ENCODE measurements around the gene AMPH.

The AMPH gene

GRCh38 chr7:38554586-38554985 lies 76.6 kb downstream of the AMPH start:
- no peak for ATAC-seq (replicated peaks; ENCODE audit: extremely low read depth, poor library complexity, severe bottlenecking)
- no peaks in the 10 kb centered on the region for H3K36me3 Mint-ChIP-seq (ENCODE audit: insufficient read depth)

GRCh38 chr7:38550836-38551235 lies 80.3 kb downstream of the AMPH start:
- DNase-seq (ENCODE audit: low spot score in 2 of 2) (no peak), ATAC-seq (replicated peaks; ENCODE audit: extremely low read depth, poor library complexity, severe bottlenecking) (no peak)
- Mint-ChIP-seq H3K27me3 (peaks cover 35% of the 10 kb centered on the region), H3K27ac (ENCODE audit: low read depth) (no peak overlapping the region), H3K4me1 (no peaks in the 10 kb centered on the region), H3K4me3 (no peak overlapping the region), H3K36me3 (ENCODE audit: insufficient read depth) (no peaks in the 10 kb centered on the region), H3K9me3 (no peaks in the 10 kb centered on the region)

More at GRCh38 chr7:38554586-38554985, 76.6 kb downstream of the AMPH start:
- Mint-ChIP-seq H3K4me1 (no peaks in the 10 kb centered on the region), H3K27me3 (peaks cover 22% of the 10 kb centered on the region), H3K4me3 (no peak overlapping the region), H3K9me3 (no peaks in the 10 kb centered on the region), H3K27ac (ENCODE audit: low read depth) (no peak overlapping the region)
- no peak for DNase-seq (ENCODE audit: low spot score in 2 of 2)

- ATAC-seq (replicated peaks; ENCODE audit: extremely low read depth, poor library complexity, severe bottlenecking) (no peak), DNase-seq (ENCODE audit: low spot score in 2 of 2) (no peak)
- H3K36me3 Mint-ChIP-seq (ENCODE audit: insufficient read depth) = no peaks in the 10 kb centered on the region
- H3K27me3 Mint-ChIP-seq = peaks cover 35% of the 10 kb centered on the region
- H3K27ac Mint-ChIP-seq (ENCODE audit: low read depth) = no peak overlapping the region
- no peaks in the 10 kb centered on the region for H3K9me3 Mint-ChIP-seq
- no peak overlapping the region for H3K4me3 Mint-ChIP-seq
- H3K4me1 Mint-ChIP-seq = no peaks in the 10 kb centered on the region
Observed at GRCh38 chr7:38548605-38549004, 82.6 kb downstream of the AMPH start.

- Mint-ChIP-seq H3K36me3 (ENCODE audit: insufficient read depth) (no peaks in the 10 kb centered on the region), H3K4me1 (no peaks in the 10 kb centered on the region), H3K27ac (ENCODE audit: low read depth) (no peak overlapping the region), H3K9me3 (no peaks in the 10 kb centered on the region), H3K4me3 (no peak overlapping the region), H3K27me3 (peaks cover 26% of the 10 kb centered on the region)
- ATAC-seq (replicated peaks; ENCODE audit: extremely low read depth, poor library complexity, severe bottlenecking) = no peak
- no peak for DNase-seq (ENCODE audit: low spot score in 2 of 2)
Observed at GRCh38 chr7:38546763-38547162, 84.4 kb downstream of the AMPH start.

- H3K4me1 Mint-ChIP-seq = no peaks in the 10 kb centered on the region
- no peaks in the 10 kb centered on the region for H3K9me3 Mint-ChIP-seq
- no peak for ATAC-seq (replicated peaks; ENCODE audit: extremely low read depth, poor library complexity, severe bottlenecking)
- no peak for DNase-seq (ENCODE audit: low spot score in 2 of 2)
- H3K27me3 Mint-ChIP-seq = peaks cover 34% of the 10 kb centered on the region
- H3K36me3 Mint-ChIP-seq (ENCODE audit: insufficient read depth) = no peaks in the 10 kb centered on the region
- no peak overlapping the region for H3K27ac Mint-ChIP-seq (ENCODE audit: low read depth)
- H3K4me3 Mint-ChIP-seq = no peak overlapping the region
Observed at GRCh38 chr7:38545977-38546376, 85.2 kb downstream of the AMPH start.

- peaks cover 50% of the 10 kb centered on the region for H3K27me3 Mint-ChIP-seq
- no peak for ATAC-seq (replicated peaks; ENCODE audit: extremely low read depth, poor library complexity, severe bottlenecking)
- H3K4me3 Mint-ChIP-seq = no peak overlapping the region
- H3K9me3 Mint-ChIP-seq = no peaks in the 10 kb centered on the region
- DNase-seq (ENCODE audit: low spot score in 2 of 2) = no peak
- H3K4me1 Mint-ChIP-seq = no peaks in the 10 kb centered on the region
- H3K36me3 Mint-ChIP-seq (ENCODE audit: insufficient read depth) = no peaks in the 10 kb centered on the region
- H3K27ac Mint-ChIP-seq (ENCODE audit: low read depth) = no peak overlapping the region
Observed at GRCh38 chr7:38542156-38542555, 89.0 kb downstream of the AMPH start.

GRCh38 chr7:38541440-38541839 lies 89.7 kb downstream of the AMPH start:
- no peaks in the 10 kb centered on the region for H3K9me3 Mint-ChIP-seq
- H3K27me3 Mint-ChIP-seq = peaks cover 44% of the 10 kb centered on the region
- no peaks in the 10 kb centered on the region for H3K4me1 Mint-ChIP-seq
- no peak overlapping the region for H3K27ac Mint-ChIP-seq (ENCODE audit: low read depth)
- no peak for ATAC-seq (replicated peaks; ENCODE audit: extremely low read depth, poor library complexity, severe bottlenecking)
- DNase-seq (ENCODE audit: low spot score in 2 of 2) = no peak
- H3K4me3 Mint-ChIP-seq = no peak overlapping the region
- no peaks in the 10 kb centered on the region for H3K36me3 Mint-ChIP-seq (ENCODE audit: insufficient read depth)

GRCh38 chr7:38539477-38540081 lies 91.6 kb downstream of the AMPH start:
- Mint-ChIP-seq H3K27ac (ENCODE audit: low read depth) (no peak overlapping the region), H3K36me3 (ENCODE audit: insufficient read depth) (no peaks in the 10 kb centered on the region), H3K27me3 (peaks cover 44% of the 10 kb centered on the region), H3K4me3 (no peak overlapping the region), H3K4me1 (no peaks in the 10 kb centered on the region), H3K9me3 (no peaks in the 10 kb centered on the region)
- ATAC-seq (replicated peaks; ENCODE audit: extremely low read depth, poor library complexity, severe bottlenecking) (no peak), DNase-seq (ENCODE audit: low spot score in 2 of 2) (no peak)

- Mint-ChIP-seq H3K4me1 (no peaks in the 10 kb centered on the region), H3K27me3 (peaks cover 50% of the 10 kb centered on the region), H3K27ac (ENCODE audit: low read depth) (no peak overlapping the region), H3K9me3 (no peaks in the 10 kb centered on the region), H3K4me3 (no peak overlapping the region), H3K36me3 (ENCODE audit: insufficient read depth) (no peaks in the 10 kb centered on the region)
- ATAC-seq (replicated peaks; ENCODE audit: extremely low read depth, poor library complexity, severe bottlenecking) (no peak), DNase-seq (ENCODE audit: low spot score in 2 of 2) (no peak)
Observed at GRCh38 chr7:38535073-38535472, 96.1 kb downstream of the AMPH start.

GRCh38 chr7:38525857-38526256 lies 105.3 kb downstream of the AMPH start:
- Mint-ChIP-seq H3K36me3 (ENCODE audit: insufficient read depth) (peaks cover 2% of the 10 kb centered on the region), H3K4me1 (no peaks in the 10 kb centered on the region), H3K9me3 (no peaks in the 10 kb centered on the region), H3K4me3 (no peak overlapping the region), H3K27ac (ENCODE audit: low read depth) (no peak overlapping the region), H3K27me3 (peaks cover 20% of the 10 kb centered on the region)
- DNase-seq (ENCODE audit: low spot score in 2 of 2) (no peak), ATAC-seq (replicated peaks; ENCODE audit: extremely low read depth, poor library complexity, severe bottlenecking) (no peak)

- no peak overlapping the region for H3K4me3 Mint-ChIP-seq
- no peak overlapping the region for H3K27ac Mint-ChIP-seq (ENCODE audit: low read depth)
- no peak for ATAC-seq (replicated peaks; ENCODE audit: extremely low read depth, poor library complexity, severe bottlenecking)
Observed at GRCh38 chr7:38524786-38525185, 106.4 kb downstream of the AMPH start.

GRCh38 chr7:38520741-38521140 lies 110.4 kb downstream of the AMPH start:
- no peak overlapping the region for H3K4me3 Mint-ChIP-seq
- peaks cover 18% of the 10 kb centered on the region for H3K27me3 Mint-ChIP-seq
- no peak for DNase-seq (ENCODE audit: low spot score in 2 of 2)
- no peaks in the 10 kb centered on the region for H3K4me1 Mint-ChIP-seq
- H3K27ac Mint-ChIP-seq (ENCODE audit: low read depth) = no peak overlapping the region
- peaks cover 7% of the 10 kb centered on the region for H3K9me3 Mint-ChIP-seq
- ATAC-seq (replicated peaks; ENCODE audit: extremely low read depth, poor library complexity, severe bottlenecking) = no peak
- peaks cover 2% of the 10 kb centered on the region for H3K36me3 Mint-ChIP-seq (ENCODE audit: insufficient read depth)

More at GRCh38 chr7:38524786-38525185, 106.4 kb downstream of the AMPH start:
- no peak for DNase-seq (ENCODE audit: low spot score in 2 of 2)
- H3K9me3 Mint-ChIP-seq = no peaks in the 10 kb centered on the region
- H3K4me1 Mint-ChIP-seq = no peaks in the 10 kb centered on the region
- H3K36me3 Mint-ChIP-seq (ENCODE audit: insufficient read depth) = peaks cover 2% of the 10 kb centered on the region
- peaks cover 21% of the 10 kb centered on the region for H3K27me3 Mint-ChIP-seq

GRCh38 chr7:38518541-38518940 lies 112.6 kb downstream of the AMPH start:
- Mint-ChIP-seq H3K27ac (ENCODE audit: low read depth) (no peak overlapping the region), H3K36me3 (ENCODE audit: insufficient read depth) (no peaks in the 10 kb centered on the region), H3K27me3 (peaks cover 18% of the 10 kb centered on the region), H3K4me3 (no peak overlapping the region), H3K9me3 (peaks cover 12% of the 10 kb centered on the region), H3K4me1 (no peaks in the 10 kb centered on the region)
- DNase-seq (ENCODE audit: low spot score in 2 of 2) (no peak), ATAC-seq (replicated peaks; ENCODE audit: extremely low read depth, poor library complexity, severe bottlenecking) (no peak)

Measured in central memory CD8-positive, alpha-beta T cell (primary cell).